ENCODE data around the gene PALLD. TPM values are rescaled to one million over a fixed set of nuclear protein-coding genes. Genes with fewer than 3 reads are reported as not detected.
A peak's percentile ranks its signal among the peaks of the same experiment; 100 is the strongest.

Gene PALLD
- polyA plus RNA-seq, 1 donor from 2014 or later: 20.5 TPM

GRCh38 chr4:168651864-168652263, 155.0 kb downstream of the PALLD start:
- Histone ChIP-seq H3K9ac (ENCODE audit: low read length) (no peak overlapping the region), H3K27ac (ENCODE audit: low read length) (peak overlapping the region; percentile 66), H3K27me3 (ENCODE audit: insufficient read depth, low read depth, low read length) (no peaks in the 10 kb centered on the region), H3K9me3 (ENCODE audit: low read length) (no peaks in the 10 kb centered on the region), H4K20me1 (ENCODE audit: insufficient read depth) (no peaks in the 10 kb centered on the region), H3K4me2 (ENCODE audit: low read length) (no peak overlapping the region), H3K79me2 (replicated peaks; ENCODE audit: insufficient read depth, low read length) (no peaks in the 10 kb centered on the region), H3K9me2 (ENCODE audit: insufficient read depth, low read length) (no peaks in the 10 kb centered on the region), H3K36me3 (ENCODE audit: insufficient read depth, low read length) (no peaks in the 10 kb centered on the region), H3F3A (ENCODE audit: insufficient read depth, low read length, poor library complexity, severe bottlenecking) (peaks cover 5% of the 10 kb centered on the region), H3K4me3 (ENCODE audit: low read length) (peak overlapping the region; percentile 13), H2AFZ (ENCODE audit: low read depth, low read length) (no peak overlapping the region)
- TF ChIP-seq POLR2AphosphoS5 (IDR thresholded peaks at IDR 0.05): no peak

- no peaks in the 10 kb centered on the region for H3K79me2 ChIP-seq (replicated peaks; ENCODE audit: insufficient read depth, low read length)
Measured at GRCh38 chr4:168652755-168653154, 155.9 kb downstream of the PALLD start.

More at GRCh38 chr4:168652755-168653154, 155.9 kb downstream of the PALLD start:
- no peaks in the 10 kb centered on the region for H3K9me2 ChIP-seq (ENCODE audit: insufficient read depth, low read length)
- H3K4me2 ChIP-seq (ENCODE audit: low read length): peak overlapping the region; percentile 6
- peaks cover 5% of the 10 kb centered on the region for H3F3A ChIP-seq (ENCODE audit: insufficient read depth, low read length, poor library complexity, severe bottlenecking)
- H3K27me3 ChIP-seq (ENCODE audit: insufficient read depth, low read depth, low read length): no peaks in the 10 kb centered on the region
- H3K9ac ChIP-seq (ENCODE audit: low read length): no peak overlapping the region
- no peak overlapping the region for H3K4me3 ChIP-seq (ENCODE audit: low read length)
- H2AFZ ChIP-seq (ENCODE audit: low read depth, low read length): no peak overlapping the region
- H4K20me1 ChIP-seq (ENCODE audit: insufficient read depth): no peaks in the 10 kb centered on the region
- peak overlapping the region; percentile 66 for H3K27ac ChIP-seq (ENCODE audit: low read length)
- no peak for TF ChIP-seq RAD21 (conservative IDR thresholded peaks at IDR 0.05)
- no peak for TF ChIP-seq EZH2 (IDR thresholded peaks at IDR 0.05; ENCODE audit: borderline replicate concordance, insufficient read depth, low read length, poor library complexity, severe bottlenecking)
- TF ChIP-seq CTCF (IDR thresholded peaks at IDR 0.05; ENCODE audit: poor library complexity, severe bottlenecking): no peak
- peak; percentile 66 for TF ChIP-seq POLR2AphosphoS5 (IDR thresholded peaks at IDR 0.05)
- TF ChIP-seq SMC3 (conservative IDR thresholded peaks at IDR 0.05; ENCODE audit: poor library complexity): no peak
- TF ChIP-seq EP300 (conservative IDR thresholded peaks at IDR 0.05; ENCODE audit: poor library complexity, severe bottlenecking): peak; percentile 89
- no peak for TF ChIP-seq REST (IDR thresholded peaks at IDR 0.05; ENCODE audit: borderline replicate concordance)
- no peak for TF ChIP-seq MXI1 (conservative IDR thresholded peaks at IDR 0.05; ENCODE audit: poor library complexity, severe bottlenecking)
- TF ChIP-seq TAF1 (IDR thresholded peaks at IDR 0.05; ENCODE audit: low read depth): no peak
- H3K9me3 ChIP-seq (ENCODE audit: low read length): no peaks in the 10 kb centered on the region
- H3K36me3 ChIP-seq (ENCODE audit: insufficient read depth, low read length): no peaks in the 10 kb centered on the region
